ENCODE data around the gene EPC1.

- TF ChIP-seq EP300 (IDR thresholded peaks at IDR 0.05) (no peak), CTCF (IDR thresholded peaks at IDR 0.05) (no peak)
These were observed 87.4 kb downstream of the EPC1 start for GRCh38 chr10:32259551-32259950.

Measured in ovary (tissue), 3 donors.